BE2C (cell line): ENCODE results near the gene GNB1.
A peak's percentile ranks its signal among the peaks of the same experiment; 100 is the strongest.

ENCODE experiments used
- DNase-seq: peaks from one replicate; pipeline ENCODE4 v3.0.0-alpha.2; 2020
- H3K27me3 ChIP-seq: fragments of 250-450 bp; sonication (Bioruptor Pico); 2 replicates; pipeline ENCODE4 v1.5.1; 2020; ENCODE audit warnings: mild to moderate bottlenecking
- H3K36me3 ChIP-seq: fragments of 250-450 bp; sonication (Bioruptor Pico); 2 replicates; pipeline ENCODE4 v1.5.1; 2020; ENCODE audit warnings: mild to moderate bottlenecking
- H3K4me1 ChIP-seq: fragments of 250-450 bp; sonication (Bioruptor Pico); 2 replicates; pipeline ENCODE4 v1.5.1; 2020
- H3K4me3 ChIP-seq: 2 replicates; pipeline ENCODE4 v1.5.1; 2011; ENCODE audit warnings: low read depth, low read length
- H3K9me3 ChIP-seq: fragments of 250-450 bp; sonication (Bioruptor Pico); 2 replicates; pipeline ENCODE4 v1.5.1; 2020
- CTCF ChIP-seq: IDR thresholded peaks from 2 replicates; pipeline ENCODE4 v1.5.1; 2012; ENCODE audit warnings: mild to moderate bottlenecking, low read depth, low read length

GNB1 gene

GRCh38 chr1:1911350-1912041 lies 20.6 kb upstream of the GNB1 start:
- no peak for DNase-seq
- no peak for TF ChIP-seq CTCF
- no peaks in the 10 kb centered on the region for H3K36me3 ChIP-seq
- H3K27me3 ChIP-seq = no peaks in the 10 kb centered on the region
- H3K9me3 ChIP-seq = no peaks in the 10 kb centered on the region
- no peak overlapping the region for H3K4me3 ChIP-seq
- peaks cover 9% of the 10 kb centered on the region for H3K4me1 ChIP-seq

- Histone ChIP-seq H3K4me3 (no peak overlapping the region), H3K9me3 (no peaks in the 10 kb centered on the region), H3K36me3 (no peaks in the 10 kb centered on the region), H3K4me1 (peaks cover 15% of the 10 kb centered on the region), H3K27me3 (no peaks in the 10 kb centered on the region)
- DNase-seq = no peak
- TF ChIP-seq CTCF = no peak
These were observed 19.9 kb upstream of the GNB1 start for GRCh38 chr1:1910651-1911331.

GRCh38 chr1:1910033-1910465 lies 19.2 kb upstream of the GNB1 start:
- no peak for TF ChIP-seq CTCF
- DNase-seq = no peak
- Histone ChIP-seq H3K36me3 (no peaks in the 10 kb centered on the region), H3K27me3 (no peaks in the 10 kb centered on the region), H3K4me3 (no peak overlapping the region), H3K4me1 (peaks cover 15% of the 10 kb centered on the region), H3K9me3 (no peaks in the 10 kb centered on the region)

- no peaks in the 10 kb centered on the region for H3K9me3 ChIP-seq
- TF ChIP-seq CTCF = no peak
- peak overlapping the region; percentile 58 for H3K4me3 ChIP-seq
- H3K27me3 ChIP-seq = no peaks in the 10 kb centered on the region
- no peaks in the 10 kb centered on the region for H3K36me3 ChIP-seq
- peaks cover 15% of the 10 kb centered on the region for H3K4me1 ChIP-seq
- no peak for DNase-seq
These were observed 17.6 kb upstream of the GNB1 start for GRCh38 chr1:1908506-1908791.

- no peak for TF ChIP-seq CTCF
- Histone ChIP-seq H3K27me3 (no peaks in the 10 kb centered on the region), H3K4me3 (no peak overlapping the region), H3K36me3 (no peaks in the 10 kb centered on the region), H3K4me1 (peaks cover 15% of the 10 kb centered on the region), H3K9me3 (no peaks in the 10 kb centered on the region)
- DNase-seq = peak; percentile 73
These were observed 16.3 kb upstream of the GNB1 start for GRCh38 chr1:1907098-1907736.
